NCI-H1417 treated with DMSO at 0.1 percent for 48 hours (cell line): ENCODE data around the gene POLA1.
A peak's percentile ranks its signal among the peaks of the same experiment; 100 is the strongest.

ENCODE experiments used
- DNase-seq: peaks from one replicate; lab custom pipeline; 2025; lab: John Stamatoyannopoulos, UW

POLA1 gene

DNA sequence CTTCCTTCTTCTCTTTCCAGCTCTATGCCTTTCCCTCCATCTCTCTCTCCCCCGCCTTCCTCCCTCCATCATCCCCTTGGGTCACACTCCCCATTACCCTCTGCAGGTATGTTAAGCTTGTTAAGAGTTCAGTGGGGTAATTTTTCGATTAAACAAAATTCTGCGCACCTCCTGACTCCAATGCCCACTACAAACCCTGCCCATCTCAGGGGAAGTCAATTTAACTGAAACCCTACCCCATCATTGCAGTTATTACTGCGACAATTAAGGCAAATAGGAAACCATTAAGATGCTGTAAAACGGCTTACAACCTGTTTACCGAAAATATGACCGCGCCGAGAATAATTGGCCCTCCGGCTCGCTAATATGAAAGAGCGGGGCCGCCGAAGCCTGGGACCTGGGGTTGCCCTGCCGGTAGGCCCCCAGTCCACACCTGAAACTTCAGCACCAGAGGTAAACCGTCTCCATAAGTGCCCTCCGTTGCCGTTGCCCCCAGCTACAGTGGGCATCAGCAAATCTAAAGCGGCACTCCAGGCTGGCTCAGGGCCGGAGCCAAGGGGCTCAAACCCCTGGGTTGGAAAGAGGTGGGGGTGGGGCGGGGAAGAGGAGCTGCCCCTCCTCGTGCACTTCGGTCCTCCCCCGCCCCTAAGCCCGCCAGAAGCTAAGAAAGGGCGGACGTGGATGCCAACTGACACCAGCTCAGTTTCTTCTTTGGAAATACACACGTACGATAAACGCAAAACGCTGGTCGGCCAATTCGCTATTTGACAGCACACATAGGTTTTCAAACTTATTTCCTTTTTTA, 317.3 kb downstream of the POLA1 start:
- no peak for DNase-seq

GRCh38 chrX:25011589-25012432, 318.1 kb downstream of the POLA1 start:
- DNase-seq = no peak

DNA sequence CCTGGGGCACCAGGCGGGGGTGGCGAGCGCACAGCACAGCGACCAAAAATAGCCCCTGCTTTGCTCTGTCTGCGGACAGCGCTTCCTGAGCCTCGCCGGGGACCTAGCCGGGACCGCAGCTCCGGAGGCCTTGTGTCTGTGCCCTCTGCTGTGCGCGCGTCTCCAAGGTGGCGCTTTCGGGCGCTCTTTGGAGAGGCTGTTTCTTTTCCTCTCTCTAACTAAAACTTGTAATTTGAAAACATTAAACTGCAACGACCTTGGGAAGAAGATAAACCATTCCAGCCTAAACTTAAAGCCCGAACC, 318.7 kb downstream of the POLA1 start:
- DNase-seq = no peak

- DNase-seq = no peak
Measured at GRCh38 chrX:25012793-25013631, 319.3 kb downstream of the POLA1 start.

DNA sequence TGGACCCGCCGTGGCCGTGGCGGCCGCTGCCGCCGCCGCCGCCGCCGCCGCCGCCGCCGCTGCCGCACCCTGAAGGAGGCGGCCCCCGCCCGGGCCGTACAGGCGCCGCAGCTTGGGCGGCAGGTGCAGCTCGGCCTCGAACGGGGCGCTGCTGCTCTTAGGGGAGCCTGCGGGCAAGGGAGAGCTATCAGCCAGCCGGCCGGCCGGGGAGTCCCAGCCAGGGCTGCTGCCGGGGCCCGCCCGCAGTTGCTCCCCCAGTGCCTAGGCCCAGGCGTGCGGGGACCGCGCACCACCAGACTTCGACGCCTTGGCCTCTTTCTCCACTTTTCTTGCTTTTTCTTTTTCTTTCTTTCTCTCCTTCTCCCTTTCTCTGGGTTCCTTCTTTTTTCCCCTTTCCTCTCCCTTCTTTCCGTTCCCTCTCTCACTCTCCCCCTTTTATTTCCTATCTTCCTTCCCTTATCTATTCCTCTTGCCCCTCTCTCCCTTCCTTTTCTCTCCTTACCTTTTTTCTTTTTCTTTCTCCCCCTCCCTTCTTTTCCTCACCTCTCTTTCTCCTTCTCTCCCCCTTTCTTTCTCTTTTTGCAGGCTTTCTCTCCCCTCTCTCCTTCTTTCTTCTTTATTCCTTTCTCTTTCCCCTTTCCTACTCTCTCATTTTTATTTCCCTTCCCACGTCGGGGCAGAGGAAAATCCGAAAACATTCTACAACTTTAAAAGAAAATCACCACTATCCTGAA, 320.1 kb downstream of the POLA1 start:
- DNase-seq = no peak

DNA sequence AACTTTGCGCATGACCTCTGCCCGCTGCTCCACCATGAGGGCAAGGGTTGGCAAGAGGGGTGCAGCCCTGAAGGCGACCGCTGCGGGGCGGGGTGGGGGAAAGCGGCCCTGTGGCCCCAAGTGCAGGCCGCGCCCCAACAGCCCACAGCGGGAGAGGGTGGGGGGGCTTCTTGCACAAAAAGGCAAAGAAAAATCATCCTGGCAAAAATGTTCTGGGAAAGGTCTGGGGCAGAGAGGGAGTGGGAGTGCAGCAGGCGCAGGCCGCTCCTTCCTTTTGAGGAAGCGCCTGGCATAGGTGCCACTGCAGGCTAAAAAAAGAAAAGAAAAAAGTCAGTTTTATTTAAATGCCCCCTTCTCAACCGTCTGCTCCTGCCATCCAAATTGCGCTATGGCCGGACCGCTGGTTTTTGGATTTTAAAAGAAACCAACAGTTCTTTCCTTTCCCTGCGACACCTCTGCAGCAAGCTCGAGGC, 320.7 kb downstream of the POLA1 start:
- DNase-seq = no peak

GRCh38 chrX:25015486-25016360, 322.0 kb downstream of the POLA1 start, which contains the start of gene ARX:
Gene ARX (minus strand): TSS chrX:25015965. CDS start chrX:25015737, 228 bp downstream.
- DNase-seq = no peak

DNA sequence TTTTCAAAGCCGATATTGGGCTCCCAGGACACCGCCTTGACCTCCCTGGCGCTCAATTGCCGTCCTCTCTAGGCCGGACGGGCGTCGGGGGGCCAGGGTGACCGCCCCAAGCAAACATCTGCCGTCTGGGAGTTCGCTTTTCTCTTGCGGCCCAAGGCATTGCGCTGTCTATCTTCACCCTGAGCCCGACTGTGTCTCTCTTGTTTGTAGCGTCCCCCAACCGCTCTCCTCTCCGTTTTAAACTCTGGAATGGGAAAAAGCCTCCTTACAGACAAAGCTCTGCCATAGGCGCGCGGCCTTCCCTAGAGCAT, 322.6 kb downstream of the POLA1 start:
- DNase-seq = no peak

DNA sequence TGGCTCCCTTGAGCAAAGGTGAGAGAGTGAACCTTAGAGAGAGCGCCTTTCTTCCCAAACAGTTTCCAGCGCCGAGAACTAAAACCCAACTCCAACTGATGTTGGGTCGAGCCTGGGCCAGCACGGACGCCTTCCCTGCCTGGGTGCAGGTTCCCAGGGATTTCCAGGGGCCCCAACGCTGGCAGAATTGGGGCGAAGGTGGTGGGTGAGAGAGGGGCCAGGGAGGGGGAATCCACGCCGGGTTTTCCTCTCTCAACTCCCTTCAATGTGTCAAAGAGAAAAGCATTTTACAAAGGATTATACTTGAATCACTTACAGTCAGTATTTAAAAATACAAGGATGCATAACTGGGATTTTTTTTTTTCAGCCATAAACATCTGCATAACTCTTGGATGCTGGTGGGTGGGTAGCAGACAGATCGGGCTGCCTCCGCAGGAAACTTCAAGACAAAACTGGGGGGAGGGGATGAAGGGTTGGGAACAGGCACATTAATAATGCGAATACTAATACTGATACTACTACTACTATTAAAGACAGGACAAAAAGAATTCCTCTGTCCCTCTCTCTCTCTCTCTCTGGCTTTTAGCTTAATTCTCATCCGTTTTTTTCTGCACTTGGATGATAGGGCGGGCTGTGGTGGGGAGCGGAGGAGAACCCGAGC, 323.4 kb downstream of the POLA1 start:
- DNase-seq = no peak

- DNase-seq = no peak
Measured at GRCh38 chrX:25017667-25018247, 324.0 kb downstream of the POLA1 start.

DNA sequence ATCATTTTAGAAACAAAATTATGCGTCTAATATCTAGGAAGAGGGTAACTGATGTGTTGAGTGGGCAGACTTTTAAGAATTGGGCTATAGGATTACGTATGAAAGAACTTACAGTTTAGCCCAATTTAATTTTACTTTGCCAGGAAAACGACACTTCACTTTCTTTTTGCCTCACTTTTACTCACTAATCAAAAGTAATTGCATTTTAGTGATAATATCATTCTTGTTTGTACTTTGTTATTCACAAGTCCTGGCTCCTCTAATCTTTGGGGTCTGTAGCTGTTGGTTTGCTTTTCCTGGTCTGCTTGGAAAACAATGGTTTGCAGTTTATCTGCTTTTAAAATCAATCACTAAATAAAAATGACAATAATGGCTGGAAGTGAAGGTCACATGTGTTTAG, 325.0 kb downstream of the POLA1 start:
- DNase-seq = no peak

GRCh38 chrX:25019707-25020390, 326.1 kb downstream of the POLA1 start:
- peak; percentile 57 for DNase-seq

DNA sequence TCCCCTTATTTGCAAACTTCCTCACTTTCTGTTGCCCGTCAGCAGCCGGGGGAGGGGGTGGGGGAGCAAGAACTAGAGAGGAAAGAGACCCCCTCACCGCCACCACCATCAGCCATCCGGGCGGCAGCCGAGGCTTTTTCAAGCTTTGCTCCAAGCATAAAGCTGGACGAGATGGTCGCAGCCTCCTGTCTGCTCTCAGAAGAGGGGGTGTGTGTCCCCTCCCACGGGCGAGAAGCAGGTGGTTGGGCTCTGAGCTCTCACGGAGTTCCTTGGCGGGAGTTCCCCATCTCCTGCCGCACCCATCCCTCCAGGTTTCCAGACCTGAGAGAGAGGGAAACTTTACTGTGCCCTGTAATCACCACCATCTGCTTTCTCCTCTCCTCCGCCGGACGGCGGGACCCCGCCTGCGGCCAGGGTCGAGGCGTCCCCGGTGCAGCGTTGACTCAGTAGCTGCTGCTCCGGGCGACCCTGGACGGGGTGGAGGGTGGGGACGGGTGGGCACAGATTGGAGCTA, 326.7 kb downstream of the POLA1 start:
- no peak for DNase-seq

DNA sequence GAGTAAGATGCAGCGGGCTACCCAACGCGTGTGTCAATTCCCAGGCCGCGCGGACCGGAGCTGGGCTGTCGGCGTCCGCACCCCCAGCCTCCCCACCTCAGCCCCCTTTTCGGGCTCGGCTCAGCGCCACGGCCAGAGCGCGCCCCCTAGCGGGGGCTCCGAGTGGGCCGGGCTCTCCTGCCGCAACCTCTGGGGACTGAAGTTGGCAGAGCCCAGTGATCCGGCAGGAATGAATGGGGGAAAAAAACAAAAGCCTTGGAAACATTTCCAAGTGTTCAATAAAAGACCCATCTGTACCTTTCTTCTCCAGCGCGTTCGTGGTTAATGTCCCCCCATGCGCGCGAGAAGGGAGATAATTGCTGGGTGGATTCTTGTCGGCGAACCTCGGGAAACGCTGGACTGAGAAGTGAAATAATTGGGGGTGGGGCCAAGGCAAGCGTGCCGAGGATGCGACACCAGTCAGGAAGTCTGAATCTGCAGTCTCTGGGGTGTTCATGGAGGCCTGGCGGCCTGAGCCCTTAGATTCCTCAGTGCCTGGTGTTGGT, 327.3 kb downstream of the POLA1 start:
- DNase-seq = no peak

DNA sequence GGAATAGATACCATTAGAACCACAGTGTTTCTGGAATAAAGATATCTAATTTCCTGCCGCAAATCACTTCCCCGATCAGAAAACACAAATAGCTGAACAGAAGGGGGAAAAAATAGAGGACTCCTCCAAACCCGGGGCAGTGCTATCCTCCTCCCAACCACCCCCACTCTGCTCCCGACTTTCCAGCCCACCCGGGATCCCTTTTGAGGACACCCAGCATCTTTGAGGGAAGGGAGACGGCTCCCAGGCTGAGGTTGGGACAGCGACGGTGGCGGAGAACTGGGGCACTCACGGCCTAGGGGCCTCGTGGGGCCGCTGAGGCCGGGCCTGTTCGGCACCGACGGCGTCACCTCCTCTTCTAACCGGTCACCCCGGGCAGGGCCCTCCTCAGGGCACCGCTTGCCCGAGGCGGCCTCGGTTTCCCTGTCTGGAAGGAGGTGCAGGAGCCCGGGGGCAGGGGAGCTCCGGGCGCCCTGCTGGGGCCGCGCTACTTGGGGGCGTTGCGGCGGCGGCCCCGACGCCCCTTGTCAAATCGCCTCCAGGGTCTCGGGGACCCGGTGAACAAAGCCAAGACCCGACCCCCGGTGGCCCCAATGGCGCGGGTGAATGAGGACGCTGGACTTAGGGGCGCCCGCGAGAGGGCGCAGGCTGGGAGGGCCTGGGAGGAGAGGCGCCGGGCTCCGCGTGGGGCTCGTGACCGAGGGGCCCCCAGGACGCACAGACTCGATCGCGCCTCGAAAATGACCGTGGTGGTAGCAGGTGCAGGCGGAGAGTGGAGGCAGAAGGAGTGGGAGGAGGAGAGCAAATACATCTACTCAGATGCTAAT, 329.0 kb downstream of the POLA1 start:
- no peak for DNase-seq

DNA sequence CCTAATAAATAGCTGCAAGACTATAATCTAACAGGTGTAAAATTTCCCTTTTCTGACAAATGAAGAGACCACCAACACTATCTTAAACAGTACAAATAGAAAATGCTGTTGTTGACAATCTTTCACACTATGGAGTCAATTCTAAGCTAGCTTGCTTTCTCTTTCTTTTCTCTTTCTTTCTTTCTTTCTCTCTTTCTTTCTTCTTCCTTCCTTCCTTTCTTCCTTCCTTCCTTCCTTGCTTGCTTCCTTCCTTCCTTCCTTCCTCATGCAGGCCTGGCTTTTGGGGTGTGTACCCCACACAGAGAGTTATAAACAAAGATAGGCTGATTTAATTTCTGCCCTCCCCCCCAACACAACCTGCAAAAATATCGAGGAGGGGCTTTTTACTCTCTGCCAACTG, 330.2 kb downstream of the POLA1 start:
- no peak for DNase-seq

- no peak for DNase-seq
Measured at GRCh38 chrX:25025615-25026014, 331.9 kb downstream of the POLA1 start.

- no peak for DNase-seq
Measured at GRCh38 chrX:25026576-25026975, 332.9 kb downstream of the POLA1 start.
